SKM-1 treated with dmso at 0.1 percent for 144 hours (cell line): ENCODE results near the gene SYTL5.

Source experiments
- DNase-seq: peaks from one replicate; lab custom pipeline; 2025; ENCODE audit not compliant: unreplicated experiment; lab: John Stamatoyannopoulos, UW

SYTL5 gene

GRCh38 chrX:38138157-38138891 lies 132.0 kb downstream of the SYTL5 start:
- no peak for DNase-seq

GRCh38 chrX:38138900-38139299 lies 132.5 kb downstream of the SYTL5 start:
- no peak for DNase-seq

- DNase-seq, result no peak
Observed at GRCh38 chrX:38142610-38143009, 136.3 kb downstream of the SYTL5 start.

- no peak for DNase-seq
Observed at GRCh38 chrX:38149016-38149415, 142.7 kb downstream of the SYTL5 start.

- DNase-seq, result no peak
Observed at GRCh38 chrX:38150993-38151392, 144.6 kb downstream of the SYTL5 start.

GRCh38 chrX:38151441-38151840 lies 145.1 kb downstream of the SYTL5 start:
- DNase-seq, result no peak

- DNase-seq, result no peak
Observed at GRCh38 chrX:38154340-38154739, 148.0 kb downstream of the SYTL5 start.

GRCh38 chrX:38154818-38155217 lies 148.5 kb downstream of the SYTL5 start:
- DNase-seq, result no peak

GRCh38 chrX:38156838-38157237 lies 150.5 kb downstream of the SYTL5 start:
- no peak for DNase-seq

- DNase-seq, result no peak
Observed at GRCh38 chrX:38163193-38163592, 156.8 kb downstream of the SYTL5 start.

- DNase-seq, result no peak
Observed at GRCh38 chrX:38165023-38165422, 158.7 kb downstream of the SYTL5 start.

GRCh38 chrX:38166478-38167083 lies 160.2 kb downstream of the SYTL5 start:
- no peak for DNase-seq

GRCh38 chrX:38170556-38170955 lies 164.2 kb downstream of the SYTL5 start:
- DNase-seq, result no peak

GRCh38 chrX:38172596-38172995 lies 166.2 kb downstream of the SYTL5 start:
- no peak for DNase-seq

- DNase-seq, result no peak
Observed at GRCh38 chrX:38175139-38175538, 168.8 kb downstream of the SYTL5 start.

GRCh38 chrX:38178396-38178795 lies 172.0 kb downstream of the SYTL5 start:
- no peak for DNase-seq
